Lower lobe of right lung (tissue), 2 donors: Measurements from ENCODE around the gene CD37. TPM values are rescaled to one million over a fixed set of nuclear protein-coding genes. Genes with fewer than 3 reads are reported as not detected.

ENCODE experiments used
- ATAC-seq, 2 donors: fragments of 200-7000 bp; cut with Tn5 transposase; one replicate each; pipeline ENCODE4 v1.9.1; 2020 to 2022; ENCODE audit warnings: mild to moderate bottlenecking in 2 of 2, moderate library complexity in 2 of 2
- DNase-seq: peaks from one replicate; pipeline ENCODE4 v3.0.0-alpha.2; 2020
- H3K27ac ChIP-seq: fragments of 200-600 bp; one replicate; pipeline ENCODE4 v1.8.0; 2022
- H3K27me3 ChIP-seq: fragments of 200-600 bp; one replicate; pipeline ENCODE4 v1.8.0; 2022; ENCODE audit warnings: low read depth
- H3K36me3 ChIP-seq: fragments of 200-600 bp; one replicate; pipeline ENCODE4 v1.8.0; 2022; ENCODE audit warnings: mild to moderate bottlenecking
- H3K4me1 ChIP-seq: fragments of 200-600 bp; one replicate; pipeline ENCODE4 v1.8.0; 2022
- H3K4me3 ChIP-seq: fragments of 200-600 bp; one replicate; pipeline ENCODE4 v1.8.0; 2022; ENCODE audit warnings: mild to moderate bottlenecking
- H3K9me3 ChIP-seq: fragments of 200-600 bp; one replicate; pipeline ENCODE4 v1.8.0; 2022
- intact Hi-C: fragments of 100-400 bp; cut with DNase I; formaldehyde crosslinking; loops from one replicate; pipeline ENCODE4 v1.11.0; 2022
- total RNA-seq: library from RNA; stranded (reverse); fragmentation: NEBNext Ultra II Directional; extraction: Animal tissue kit (Norgen Biotek cat#: 25700); gene quantifications from one replicate; pipeline ENCODE4 v1.2.1, GENCODE V29; 2021
- TF ChIP-seq, protein P1 (sequence below): fragments of 200-600 bp; IDR thresholded peaks from one replicate; pipeline ENCODE4 v1.8.0; 2022; ENCODE audit warnings: antibody characterized with exemption, mild to moderate bottlenecking
- donor health status: DM: no; HTN: yes; CAD: no; lungs with severe emphysema.

Gene CD37
- total RNA-seq, 1 donor from 2014 or later: 175 TPM

DNA sequence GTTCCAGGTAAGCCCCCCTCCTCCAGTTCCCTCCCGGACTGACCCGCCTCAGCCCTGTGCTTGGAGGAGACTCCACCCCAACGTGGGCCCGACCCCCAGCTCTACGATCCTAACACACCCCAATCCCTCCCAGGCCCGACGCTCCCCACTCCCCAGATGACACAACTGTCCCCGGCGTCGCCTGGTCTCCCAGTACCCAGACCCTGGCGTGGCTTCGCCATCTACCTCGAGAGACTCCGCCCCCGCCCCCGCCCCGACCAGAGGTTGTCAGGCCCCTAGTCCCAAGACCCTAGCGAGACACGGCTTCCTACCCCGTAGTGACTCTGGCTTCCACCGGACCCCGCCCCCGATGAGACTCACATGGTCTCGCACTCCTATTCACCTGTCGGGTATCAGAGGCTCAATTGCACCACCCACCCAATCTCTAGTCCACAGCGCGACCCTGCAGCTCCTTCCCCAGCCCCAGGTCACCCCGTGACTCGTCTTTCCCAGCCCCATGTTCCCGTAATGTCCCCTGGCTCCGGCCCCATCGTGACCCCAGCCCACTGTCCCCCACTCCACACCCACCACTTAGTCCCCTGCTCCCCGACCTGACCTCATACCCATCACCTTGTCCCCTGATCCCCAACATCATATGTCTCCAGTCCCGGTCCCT is 2.9 kb downstream of the CD37 start:
- Histone ChIP-seq H3K9me3 (no peaks in the 10 kb centered on the region), H3K4me3 (peak overlapping the region; percentile 60), H3K36me3 (peaks cover 23% of the 10 kb centered on the region), H3K27ac (no peak overlapping the region), H3K4me1 (peaks cover 50% of the 10 kb centered on the region), H3K27me3 (no peaks in the 10 kb centered on the region)
- intact Hi-C loops: no loop called here
- TF ChIP-seq, protein P1, sequence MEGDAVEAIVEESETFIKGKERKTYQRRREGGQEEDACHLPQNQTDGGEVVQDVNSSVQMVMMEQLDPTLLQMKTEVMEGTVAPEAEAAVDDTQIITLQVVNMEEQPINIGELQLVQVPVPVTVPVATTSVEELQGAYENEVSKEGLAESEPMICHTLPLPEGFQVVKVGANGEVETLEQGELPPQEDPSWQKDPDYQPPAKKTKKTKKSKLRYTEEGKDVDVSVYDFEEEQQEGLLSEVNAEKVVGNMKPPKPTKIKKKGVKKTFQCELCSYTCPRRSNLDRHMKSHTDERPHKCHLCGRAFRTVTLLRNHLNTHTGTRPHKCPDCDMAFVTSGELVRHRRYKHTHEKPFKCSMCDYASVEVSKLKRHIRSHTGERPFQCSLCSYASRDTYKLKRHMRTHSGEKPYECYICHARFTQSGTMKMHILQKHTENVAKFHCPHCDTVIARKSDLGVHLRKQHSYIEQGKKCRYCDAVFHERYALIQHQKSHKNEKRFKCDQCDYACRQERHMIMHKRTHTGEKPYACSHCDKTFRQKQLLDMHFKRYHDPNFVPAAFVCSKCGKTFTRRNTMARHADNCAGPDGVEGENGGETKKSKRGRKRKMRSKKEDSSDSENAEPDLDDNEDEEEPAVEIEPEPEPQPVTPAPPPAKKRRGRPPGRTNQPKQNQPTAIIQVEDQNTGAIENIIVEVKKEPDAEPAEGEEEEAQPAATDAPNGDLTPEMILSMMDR: no peak
- ATAC-seq: no peak
- DNase-seq: no peak

DNA sequence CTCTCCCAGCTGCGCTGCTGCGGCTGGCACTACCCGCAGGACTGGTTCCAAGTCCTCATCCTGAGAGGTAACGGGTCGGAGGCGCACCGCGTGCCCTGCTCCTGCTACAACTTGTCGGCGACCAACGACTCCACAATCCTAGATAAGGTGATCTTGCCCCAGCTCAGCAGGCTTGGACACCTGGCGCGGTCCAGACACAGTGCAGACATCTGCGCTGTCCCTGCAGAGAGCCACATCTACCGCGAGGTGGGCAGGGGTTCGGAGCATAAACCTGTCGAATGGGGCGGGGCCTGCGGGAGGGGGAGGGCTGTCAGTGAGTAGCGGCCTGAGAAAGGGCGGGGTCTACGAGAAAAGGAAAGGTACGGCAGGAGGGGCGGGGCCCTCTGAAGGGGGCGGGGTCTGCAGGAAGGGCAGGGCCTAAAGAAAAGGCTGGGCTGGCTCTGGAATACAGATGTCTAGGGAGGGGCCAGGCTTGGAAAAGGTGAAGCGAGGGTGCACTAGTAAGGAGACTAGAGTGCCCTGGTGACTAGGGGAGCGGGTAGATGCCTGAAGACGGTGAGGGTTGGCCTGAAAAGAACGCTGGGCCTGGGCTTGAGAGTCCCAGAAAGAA is 3.6 kb downstream of the CD37 start:
- Histone ChIP-seq H3K27me3 (no peaks in the 10 kb centered on the region), H3K4me1 (peaks cover 43% of the 10 kb centered on the region), H3K4me3 (peak overlapping the region; percentile 60), H3K36me3 (peaks cover 29% of the 10 kb centered on the region), H3K9me3 (no peaks in the 10 kb centered on the region), H3K27ac (peak overlapping the region; percentile 87)
- intact Hi-C loops: no loop called here
- ATAC-seq (peak; percentile 85 to 88), DNase-seq (peak; percentile 93)
- TF ChIP-seq, protein P1: no peak

DNA sequence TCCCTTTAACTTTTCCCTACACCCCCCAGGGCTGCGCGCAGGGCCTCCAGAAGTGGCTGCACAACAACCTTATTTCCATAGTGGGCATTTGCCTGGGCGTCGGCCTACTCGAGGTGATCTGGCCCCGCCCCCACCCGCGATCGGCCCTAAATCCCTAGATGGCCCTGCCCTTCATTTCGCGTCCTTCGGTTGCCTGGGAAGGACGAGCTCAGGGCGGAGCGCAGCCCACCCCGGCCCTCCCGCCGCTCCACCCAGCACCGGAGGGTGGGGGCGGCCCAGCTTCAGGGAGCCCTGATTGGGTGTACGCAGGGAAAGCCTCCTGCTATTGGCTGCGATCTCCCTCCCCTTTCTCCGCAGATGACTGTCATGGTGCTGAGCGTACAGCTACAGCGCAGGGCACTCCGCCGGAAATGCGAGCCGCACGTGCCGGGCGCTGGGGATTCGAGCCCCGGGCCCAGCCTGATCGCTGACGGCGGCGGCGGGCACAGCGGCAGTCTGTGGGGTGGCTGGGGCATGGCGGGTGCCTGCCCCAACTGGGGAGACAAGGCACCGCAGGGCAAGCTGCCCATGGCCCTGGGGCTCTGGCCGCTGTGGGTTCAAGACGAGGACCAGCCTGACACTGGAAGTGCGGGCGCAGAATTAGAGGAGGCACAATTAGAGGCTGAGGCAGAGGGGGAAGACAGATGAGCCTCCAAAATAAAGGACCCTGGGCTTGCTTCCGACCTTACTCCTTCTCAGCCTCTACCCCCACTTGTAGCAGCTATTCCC is 4.3 kb downstream of the CD37 start:
- Histone ChIP-seq H3K9me3 (no peaks in the 10 kb centered on the region), H3K36me3 (peaks cover 36% of the 10 kb centered on the region), H3K4me1 (peaks cover 36% of the 10 kb centered on the region), H3K27ac (peak overlapping the region; percentile 87), H3K4me3 (peak overlapping the region; percentile 60), H3K27me3 (no peaks in the 10 kb centered on the region)
- TF ChIP-seq, protein P1: no peak
- DNase-seq: peak; percentile 89
- ATAC-seq: peak; percentile 94 to 95
- intact Hi-C loops: no loop called here

DNA sequence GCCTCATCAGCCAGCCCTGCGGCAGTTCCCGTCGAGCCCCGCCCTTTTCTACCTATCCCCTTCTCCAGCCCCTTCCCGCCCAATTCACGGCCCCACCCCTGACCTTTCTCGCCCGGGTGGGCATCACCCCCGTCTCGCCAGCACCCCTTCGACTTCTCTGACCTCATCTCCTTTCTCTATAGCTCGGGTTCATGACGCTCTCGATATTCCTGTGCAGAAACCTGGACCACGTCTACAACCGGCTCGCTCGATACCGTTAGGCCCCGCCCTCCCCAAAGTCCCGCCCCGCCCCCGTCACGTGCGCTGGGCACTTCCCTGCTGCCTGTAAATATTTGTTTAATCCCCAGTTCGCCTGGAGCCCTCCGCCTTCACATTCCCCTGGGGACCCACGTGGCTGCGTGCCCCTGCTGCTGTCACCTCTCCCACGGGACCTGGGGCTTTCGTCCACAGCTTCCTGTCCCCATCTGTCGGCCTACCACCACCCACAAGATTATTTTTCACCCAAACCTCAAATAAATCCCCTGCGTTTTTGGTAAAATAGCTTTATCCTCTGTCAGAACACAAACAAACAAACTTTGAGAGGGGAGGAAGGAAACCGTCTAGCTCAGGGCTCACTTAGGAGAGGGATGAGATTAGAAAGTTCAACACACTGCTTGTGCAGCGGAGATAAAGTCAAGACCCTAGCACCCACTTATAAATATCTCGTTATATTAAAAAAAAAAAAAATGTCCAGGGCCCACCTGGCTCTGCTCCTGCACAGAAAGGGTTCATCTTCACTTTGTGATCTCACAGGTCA is 5.1 kb downstream of the CD37 start:
- intact Hi-C loops: no loop called here
- peaks cover 30% of the 10 kb centered on the region for H3K4me1 ChIP-seq
- peak; percentile 75 for DNase-seq
- peak overlapping the region; percentile 87 for H3K27ac ChIP-seq
- H3K27me3 ChIP-seq: no peaks in the 10 kb centered on the region
- H3K4me3 ChIP-seq: peak overlapping the region; percentile 60
- peaks cover 44% of the 10 kb centered on the region for H3K36me3 ChIP-seq
- no peaks in the 10 kb centered on the region for H3K9me3 ChIP-seq
- TF ChIP-seq, protein P1: no peak
- peak; percentile 76 to 78 for ATAC-seq
